Measurements from ENCODE around the gene CHID1. TPM values are rescaled to one million over a fixed set of nuclear protein-coding genes. Genes with fewer than 3 reads are reported as not detected.
A peak's percentile ranks its signal among the peaks of the same experiment; 100 is the strongest.

Gene CHID1
- total RNA-seq, 1 donor from 2014 or later: 74.6 TPM

DNA sequence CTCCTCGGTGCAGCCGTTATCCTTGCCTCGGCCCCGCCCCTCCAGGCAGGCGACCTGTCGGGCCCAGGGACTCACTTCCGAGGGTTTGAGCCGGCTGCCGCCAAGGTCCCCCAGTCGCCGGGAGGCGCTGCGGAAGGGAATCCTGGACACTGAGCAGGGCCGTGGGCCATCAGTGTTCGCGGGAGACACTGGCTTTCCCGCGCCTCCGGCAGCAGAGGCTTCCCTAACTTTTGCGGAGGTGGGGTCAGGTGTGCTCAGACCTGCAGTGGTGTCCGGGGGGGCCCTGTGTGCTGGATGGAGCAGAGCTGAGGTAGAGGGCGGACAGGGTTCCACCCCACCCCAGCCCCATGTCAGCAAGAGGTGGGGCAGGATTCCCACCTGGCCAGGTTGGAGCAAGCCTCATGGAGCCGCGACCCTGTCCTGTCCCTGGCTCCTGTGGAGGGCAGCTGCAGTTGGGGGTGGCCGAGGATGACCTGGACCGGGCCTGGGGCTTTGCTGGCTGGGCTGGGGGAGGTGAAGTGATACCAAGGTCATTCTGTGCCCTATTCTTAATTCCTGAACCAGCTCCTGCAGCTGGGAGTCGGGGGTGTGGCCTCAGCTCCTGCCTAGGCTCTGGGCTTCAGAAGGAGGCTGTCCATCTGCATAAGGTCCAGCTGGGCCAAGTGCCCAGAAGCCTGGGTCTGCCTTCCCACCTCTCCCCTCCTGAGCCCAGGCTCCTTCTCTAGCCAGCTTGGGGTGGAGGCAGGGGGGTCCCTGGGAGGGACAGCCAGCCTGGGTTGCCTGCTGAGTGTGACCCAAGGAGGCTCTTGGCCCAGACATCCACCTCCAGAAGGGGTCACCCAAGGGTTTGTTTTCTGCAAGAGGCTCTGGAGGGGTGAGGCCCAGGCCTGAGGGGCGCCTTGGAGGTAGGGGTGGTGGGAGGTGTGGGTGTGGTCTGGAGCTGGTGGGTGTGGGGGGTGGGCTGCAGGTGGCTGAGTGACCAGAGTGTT, 59.5 kb downstream of the CHID1 start:
- Mint-ChIP-seq H3K4me1 (ENCODE audit: low read depth, unreplicated experiment) (peaks cover 4% of the 10 kb centered on the region), H3K4me3 (ENCODE audit: unreplicated experiment) (peak overlapping the region; percentile 78), H3K9me3 (ENCODE audit: unreplicated experiment) (no peaks in the 10 kb centered on the region), H3K27ac (ENCODE audit: unreplicated experiment) (no peak overlapping the region), H3K36me3 (ENCODE audit: low read depth, unreplicated experiment) (peaks cover 2% of the 10 kb centered on the region), H3K27me3 (ENCODE audit: low read depth, unreplicated experiment) (no peaks in the 10 kb centered on the region)
- peaks cover 91% of the 10 kb centered on the region for H4K20me1 ChIP-seq (ENCODE audit: insufficient read depth, low read length)
- peak overlapping the region; percentile 85 for H3K4me2 ChIP-seq (ENCODE audit: low read length)
- FAIRE-seq (no peak), DNase-seq (ENCODE audit: low read depth) (no peak)
- no peak overlapping the region for H3K27ac ChIP-seq (ENCODE audit: low read depth, low read length)
- no peaks in the 10 kb centered on the region for H3K9me3 ChIP-seq (ENCODE audit: insufficient read depth, low read depth, low read length)
- H3K27me3 ChIP-seq (ENCODE audit: insufficient read depth, low read length): no peaks in the 10 kb centered on the region
- no peak overlapping the region for H2AFZ ChIP-seq (ENCODE audit: low read depth, low read length)
- H3K9ac ChIP-seq (ENCODE audit: low read length): no peak overlapping the region
- H3K79me2 ChIP-seq (ENCODE audit: insufficient read depth, low read length): peaks cover 18% of the 10 kb centered on the region
- no peaks in the 10 kb centered on the region for H3K36me3 ChIP-seq (ENCODE audit: insufficient read depth, low read length)
- H3K4me3 ChIP-seq (ENCODE audit: insufficient read depth, low read depth, low read length): no peak overlapping the region
- TF ChIP-seq EZH2 (IDR thresholded peaks at IDR 0.05; ENCODE audit: insufficient read depth, low read length): no peak
- peaks cover 21% of the 10 kb centered on the region for H3K4me1 ChIP-seq (ENCODE audit: insufficient read depth, low read length)

DNA sequence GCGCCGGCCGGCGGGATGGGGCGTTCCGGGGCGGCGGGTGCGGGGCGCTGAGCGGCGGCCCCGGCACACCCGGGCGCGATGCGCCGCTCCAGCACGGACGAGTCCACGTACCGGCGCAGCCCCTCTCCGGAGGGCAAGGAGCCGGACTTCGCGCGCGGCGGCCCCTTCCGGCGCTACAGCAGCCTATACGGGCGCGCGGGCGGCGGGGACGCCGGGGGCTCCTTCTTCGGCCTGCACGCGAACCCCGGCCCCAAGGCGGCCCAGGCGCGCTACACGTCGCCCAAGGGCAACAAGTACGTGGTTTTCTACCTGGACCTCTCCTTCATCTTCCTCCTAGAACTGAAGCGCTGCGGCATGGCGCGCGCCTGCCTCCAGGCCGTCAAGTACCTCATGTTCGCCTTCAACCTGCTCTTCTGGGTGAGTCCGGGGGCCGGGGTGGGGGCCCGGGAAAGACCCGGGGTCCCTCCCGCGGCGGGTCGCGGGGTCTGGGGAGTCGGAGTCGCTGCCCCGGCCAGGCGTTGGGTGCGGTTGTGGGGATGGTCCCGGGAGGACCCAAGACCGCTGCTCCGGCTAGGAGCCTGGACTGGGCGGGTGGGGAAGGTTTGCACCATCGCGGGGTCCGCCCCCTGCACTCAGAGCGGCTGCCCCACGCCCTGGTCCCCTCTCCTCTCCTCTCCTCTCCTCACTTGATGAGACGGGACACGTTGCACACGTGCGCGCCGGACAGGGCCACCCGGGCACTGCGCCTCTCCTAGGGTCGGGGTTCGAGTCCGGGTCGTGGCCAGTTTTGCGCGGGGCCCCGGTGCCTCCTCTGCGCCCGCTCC, 60.4 kb downstream of the CHID1 start:
- no peak overlapping the region for H3K27ac Mint-ChIP-seq (ENCODE audit: unreplicated experiment)
- H3K4me2 ChIP-seq (ENCODE audit: low read length): peak overlapping the region; percentile 85
- peaks cover 91% of the 10 kb centered on the region for H4K20me1 ChIP-seq (ENCODE audit: insufficient read depth, low read length)
- H3K4me3 ChIP-seq (ENCODE audit: insufficient read depth, low read depth, low read length): peak overlapping the region; percentile 39
- no peaks in the 10 kb centered on the region for H3K27me3 ChIP-seq (ENCODE audit: insufficient read depth, low read length)
- H3K36me3 ChIP-seq (ENCODE audit: insufficient read depth, low read length): no peaks in the 10 kb centered on the region
- H3K36me3 Mint-ChIP-seq (ENCODE audit: low read depth, unreplicated experiment): peaks cover 2% of the 10 kb centered on the region
- TF ChIP-seq, protein P1, sequence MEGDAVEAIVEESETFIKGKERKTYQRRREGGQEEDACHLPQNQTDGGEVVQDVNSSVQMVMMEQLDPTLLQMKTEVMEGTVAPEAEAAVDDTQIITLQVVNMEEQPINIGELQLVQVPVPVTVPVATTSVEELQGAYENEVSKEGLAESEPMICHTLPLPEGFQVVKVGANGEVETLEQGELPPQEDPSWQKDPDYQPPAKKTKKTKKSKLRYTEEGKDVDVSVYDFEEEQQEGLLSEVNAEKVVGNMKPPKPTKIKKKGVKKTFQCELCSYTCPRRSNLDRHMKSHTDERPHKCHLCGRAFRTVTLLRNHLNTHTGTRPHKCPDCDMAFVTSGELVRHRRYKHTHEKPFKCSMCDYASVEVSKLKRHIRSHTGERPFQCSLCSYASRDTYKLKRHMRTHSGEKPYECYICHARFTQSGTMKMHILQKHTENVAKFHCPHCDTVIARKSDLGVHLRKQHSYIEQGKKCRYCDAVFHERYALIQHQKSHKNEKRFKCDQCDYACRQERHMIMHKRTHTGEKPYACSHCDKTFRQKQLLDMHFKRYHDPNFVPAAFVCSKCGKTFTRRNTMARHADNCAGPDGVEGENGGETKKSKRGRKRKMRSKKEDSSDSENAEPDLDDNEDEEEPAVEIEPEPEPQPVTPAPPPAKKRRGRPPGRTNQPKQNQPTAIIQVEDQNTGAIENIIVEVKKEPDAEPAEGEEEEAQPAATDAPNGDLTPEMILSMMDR (IDR thresholded peaks at IDR 0.05; ENCODE audit: insufficient read depth, low read depth, low read length): no peak
- TF ChIP-seq EZH2 (IDR thresholded peaks at IDR 0.05; ENCODE audit: insufficient read depth, low read length): no peak
- H3K27ac ChIP-seq (ENCODE audit: low read depth, low read length): no peak overlapping the region
- H3K4me1 ChIP-seq (ENCODE audit: insufficient read depth, low read length): peaks cover 30% of the 10 kb centered on the region
- peaks cover 23% of the 10 kb centered on the region for H3K79me2 ChIP-seq (ENCODE audit: insufficient read depth, low read length)
- H3K9ac ChIP-seq (ENCODE audit: low read length): peak overlapping the region; percentile 27
- H3K9me3 Mint-ChIP-seq (ENCODE audit: unreplicated experiment): no peaks in the 10 kb centered on the region
- no peaks in the 10 kb centered on the region for H3K9me3 ChIP-seq (ENCODE audit: insufficient read depth, low read depth, low read length)
- peaks cover 4% of the 10 kb centered on the region for H3K4me1 Mint-ChIP-seq (ENCODE audit: low read depth, unreplicated experiment)
- no peak for FAIRE-seq
- H2AFZ ChIP-seq (ENCODE audit: low read depth, low read length): peak overlapping the region; percentile 26
- H3K4me3 Mint-ChIP-seq (ENCODE audit: unreplicated experiment): peak overlapping the region; percentile 78
- no peak for DNase-seq (ENCODE audit: low read depth)
- no peaks in the 10 kb centered on the region for H3K27me3 Mint-ChIP-seq (ENCODE audit: low read depth, unreplicated experiment)

- Histone ChIP-seq H3K4me2 (ENCODE audit: low read length) (peak overlapping the region; percentile 85), H3K9me3 (ENCODE audit: insufficient read depth, low read depth, low read length) (no peaks in the 10 kb centered on the region), H3K27ac (ENCODE audit: low read depth, low read length) (no peak overlapping the region), H2AFZ (ENCODE audit: low read depth, low read length) (no peak overlapping the region), H4K20me1 (ENCODE audit: insufficient read depth, low read length) (peaks cover 87% of the 10 kb centered on the region), H3K4me3 (ENCODE audit: insufficient read depth, low read depth, low read length) (peak overlapping the region; percentile 23), H3K36me3 (ENCODE audit: insufficient read depth, low read length) (no peaks in the 10 kb centered on the region), H3K4me1 (ENCODE audit: insufficient read depth, low read length) (peaks cover 37% of the 10 kb centered on the region), H3K9ac (ENCODE audit: low read length) (no peak overlapping the region), H3K27me3 (ENCODE audit: insufficient read depth, low read length) (no peaks in the 10 kb centered on the region), H3K79me2 (ENCODE audit: insufficient read depth, low read length) (peaks cover 29% of the 10 kb centered on the region)
- Mint-ChIP-seq H3K27ac (ENCODE audit: unreplicated experiment) (no peak overlapping the region), H3K9me3 (ENCODE audit: unreplicated experiment) (no peaks in the 10 kb centered on the region), H3K36me3 (ENCODE audit: low read depth, unreplicated experiment) (peaks cover 2% of the 10 kb centered on the region), H3K27me3 (ENCODE audit: low read depth, unreplicated experiment) (no peaks in the 10 kb centered on the region), H3K4me3 (ENCODE audit: unreplicated experiment) (peak overlapping the region; percentile 40), H3K4me1 (ENCODE audit: low read depth, unreplicated experiment) (peaks cover 6% of the 10 kb centered on the region)
- no peak for DNase-seq (ENCODE audit: low read depth)
- no peak for TF ChIP-seq EZH2 (IDR thresholded peaks at IDR 0.05; ENCODE audit: insufficient read depth, low read length)
- TF ChIP-seq, protein P1 (IDR thresholded peaks at IDR 0.05; ENCODE audit: insufficient read depth, low read depth, low read length): no peak
- FAIRE-seq: no peak
These were observed 61.3 kb downstream of the CHID1 start for GRCh38 chr11:849104-849824.

Measured in astrocyte (in vitro differentiated cells and primary cell).